CD14-positive monocyte (primary cell): ENCODE results near the gene F11R. TPM values are rescaled to one million over a fixed set of nuclear protein-coding genes. Genes with fewer than 3 reads are reported as not detected.
A peak's percentile ranks its signal among the peaks of the same experiment; 100 is the strongest.

Experiments
- DNase-seq, 3 donors: peaks; one replicate each; pipeline ENCODE4 v3.0.0-alpha.2; 2011 to 2022
- H2AFZ ChIP-seq: 2 replicates; pipeline ENCODE4 v1.6.0; 2012; ENCODE audit warnings: mild to moderate bottlenecking, low read depth, low read length, inconsistent platforms; ENCODE audit not compliant: insufficient read depth, poor library complexity, severe bottlenecking
- H3K27ac ChIP-seq, 2 donors: 1 replicate in 1 of 2; 2 replicates in 1 of 2; pipeline ENCODE4 v1.5.1; 2012 to 2013; ENCODE audit warnings: low read length in 2 of 2, control low read depth in 1 of 2, inconsistent platforms in 1 of 2, low read depth in 1 of 2, mild to moderate bottlenecking in 1 of 2
- H3K27me3 ChIP-seq, 2 donors: one replicate each; pipeline versions ENCODE4 v1.6.0 to v1.6.1; 2011 to 2013; ENCODE audit warnings: low read length in 2 of 2; ENCODE audit not compliant: control insufficient read depth in 2 of 2, insufficient read depth in 2 of 2
- H3K36me3 ChIP-seq, 2 donors: replicated peaks in 1 of 2; 1 replicate in 1 of 2; 2 replicates in 1 of 2; pipeline versions ENCODE4 v1.5.1 to v1.6.1; 2012 to 2013; ENCODE audit warnings: low read length in 2 of 2, control low read depth in 1 of 2, inconsistent platforms in 1 of 2, mild to moderate bottlenecking in 1 of 2; ENCODE audit not compliant: insufficient read depth in 2 of 2, control insufficient read depth in 1 of 2
- H3K4me1 ChIP-seq, 2 donors: 1 replicate in 1 of 2; 2 replicates in 1 of 2; pipeline versions ENCODE4 v1.5.1 to v1.6.1; 2012 to 2013; ENCODE audit warnings: low read length in 2 of 2, control low read depth in 1 of 2, inconsistent platforms in 1 of 2, mild to moderate bottlenecking in 1 of 2, moderate library complexity in 1 of 2; ENCODE audit not compliant: insufficient read depth in 2 of 2, control insufficient read depth in 1 of 2
- H3K4me2 ChIP-seq: replicated peaks from 2 replicates; pipeline ENCODE3; 2012; ENCODE audit warnings: low read length, moderate library complexity, mild to moderate bottlenecking; ENCODE audit not compliant: poor library complexity, severe bottlenecking; ENCODE audit errors: extremely low read depth
- H3K4me3 ChIP-seq, 3 experiments: fragments of 200-600 bp in 1 of 3; sonication (generic) in 1 of 3; replicated peaks in 1 of 3; 1 replicate in 2 of 3; 2 replicates in 1 of 3; pipeline ENCODE4 v1.5.1; 2011 to 2013; ENCODE audit warnings: low read length in 3 of 3, mild to moderate bottlenecking in 3 of 3, control low read depth in 2 of 3, low read depth in 2 of 3, inconsistent platforms in 1 of 3, moderate library complexity in 1 of 3
- H3K79me2 ChIP-seq: 2 replicates; pipeline ENCODE4 v1.6.0; 2012; ENCODE audit warnings: mild to moderate bottlenecking, control low read depth, inconsistent platforms, low read length, moderate library complexity; ENCODE audit not compliant: insufficient read depth
- H3K9ac ChIP-seq: 2 replicates; pipeline ENCODE4 v1.6.0; 2017; ENCODE audit warnings: low read length, mild to moderate bottlenecking; ENCODE audit not compliant: insufficient read depth, poor library complexity, severe bottlenecking
- H3K9me3 ChIP-seq, 2 donors: replicated peaks in 1 of 2; 1 replicate in 1 of 2; 2 replicates in 1 of 2; pipeline versions ENCODE4 v1.5.1 to v1.6.1; 2012 to 2013; ENCODE audit warnings: low read length in 2 of 2, control low read depth in 1 of 2; ENCODE audit not compliant: control insufficient read depth in 1 of 2, insufficient read depth in 1 of 2
- H4K20me1 ChIP-seq: 2 replicates; pipeline ENCODE4 v1.6.0; 2012; ENCODE audit warnings: mild to moderate bottlenecking, low read length, control low read depth, moderate library complexity; ENCODE audit not compliant: insufficient read depth
- H3K27ac Mint-ChIP-seq, 7 donors: one replicate each; pipeline ENCODE4 v1.8.0; 2020; ENCODE audit warnings: mild to moderate bottlenecking in 7 of 7, mixed read lengths in 7 of 7, moderate library complexity in 6 of 7, inconsistent platforms in 2 of 7
- H3K27me3 Mint-ChIP-seq, 3 donors: one replicate each; pipeline ENCODE4 v1.8.0; 2021 to 2022; ENCODE audit warnings: low read depth in 3 of 3, mild to moderate bottlenecking in 3 of 3, mixed read lengths in 3 of 3, moderate library complexity in 3 of 3, inconsistent platforms in 1 of 3
- H3K36me3 Mint-ChIP-seq, 2 donors: one replicate each; pipeline ENCODE4 v1.8.0; 2020; ENCODE audit warnings: mixed read lengths in 2 of 2, inconsistent platforms in 1 of 2, mild to moderate bottlenecking in 1 of 2
- H3K4me1 Mint-ChIP-seq: one replicate; pipeline ENCODE4 v1.8.0; 2020; ENCODE audit warnings: mild to moderate bottlenecking, mixed read lengths
- H3K4me3 Mint-ChIP-seq, 2 donors: one replicate each; pipeline ENCODE4 v1.8.0; 2020; ENCODE audit warnings: mild to moderate bottlenecking in 2 of 2, mixed read lengths in 2 of 2, moderate library complexity in 1 of 2
- H3K9me3 Mint-ChIP-seq, 7 donors: one replicate each; pipeline ENCODE4 v1.8.0; 2020 to 2022; ENCODE audit warnings: mixed read lengths in 7 of 7, mild to moderate bottlenecking in 6 of 7, moderate library complexity in 6 of 7, inconsistent platforms in 2 of 7
- WGBS: methylation state at CpG from one replicate; pipeline ENCODE4 v1.1.5; 2013; ENCODE audit warnings: missing lambda C conversion rate; ENCODE audit not compliant: insufficient coverage; 5-methylcytosine and 5-hydroxymethylcytosine counted together
- intact Hi-C, 2 donors: fragments of 100-400 bp; cut with micrococcal nuclease; formaldehyde crosslinking; loops; one replicate each; pipeline versions ENCODE4 v1.15.0 to v1.15.1; 2023
- polyA plus RNA-seq, 3 donors: library from polyadenylated mRNA; depleted of rRNA in 1 of 3; unstranded in 2 of 3; stranded (reverse) in 1 of 3; fragments of 300-500 nt in 2 of 3; fragments of >200 nt in 1 of 3; fragmentation: Illumina TruSeq in 2 of 3; gene quantifications; 1 replicate in 2 of 3; 2 replicates in 1 of 3; pipeline ENCODE4 v1.2.3, GENCODE V29; 2012 to 2021
- TF ChIP-seq, protein P1 (sequence below): fragments of 200-600 bp; IDR thresholded peaks from one replicate; pipeline ENCODE4 v1.8.0; 2022; ENCODE audit warnings: antibody characterized with exemption, mild to moderate bottlenecking

F11R gene
- polyA plus RNA-seq, 3 donors = 28.8 to 58.0 (median 35.9) TPM

DNA sequence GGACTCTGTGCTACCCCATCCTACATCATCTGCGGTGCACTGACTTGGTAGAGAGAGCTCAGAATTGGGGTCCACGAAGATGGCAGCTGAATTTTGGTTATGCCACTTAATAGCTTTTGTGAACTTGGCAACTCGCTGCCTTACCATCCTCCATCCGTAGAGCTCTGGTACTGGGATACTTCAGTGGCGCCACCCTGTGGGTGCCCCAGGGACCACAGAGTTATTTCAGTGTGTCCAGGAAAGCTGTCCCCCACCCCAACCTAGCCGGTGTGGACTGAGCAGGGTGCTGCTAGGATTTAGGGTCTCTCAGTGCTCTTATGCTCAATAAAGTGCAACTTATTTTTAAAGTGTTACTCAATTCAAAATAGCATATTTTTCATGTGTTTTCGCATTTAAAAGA, 33.9 kb upstream of the F11R start:
- WGBS = 75% methylated on average over 2 of the region's 7 CpGs
- Histone ChIP-seq H3K4me1 (peaks cover 2 to 18% of the 10 kb centered on the region in 2 donors), H3K9me3 (no peaks in the 10 kb centered on the region), H3K79me2 (peaks cover 92% of the 10 kb centered on the region), H3K4me2 (no peak overlapping the region), H3K9ac (no peak overlapping the region), H3K27me3 (no peaks in the 10 kb centered on the region), H2AFZ (no peak overlapping the region), H3K4me3 (no peak overlapping the region), H3K36me3 (peaks cover 81 to 94% of the 10 kb centered on the region in 2 donors), H3K27ac (peak overlapping the region in 1 of 2 donors; percentile 24), H4K20me1 (peaks cover 96% of the 10 kb centered on the region)
- Mint-ChIP-seq H3K4me1 (peaks cover 26% of the 10 kb centered on the region), H3K4me3 (no peak overlapping the region), H3K27ac (peak overlapping the region in 2 of 7 donors; percentile 22 to 52), H3K9me3 (no peaks in the 10 kb centered on the region), H3K27me3 (no peaks in the 10 kb centered on the region), H3K36me3 (peaks cover 80 to 97% of the 10 kb centered on the region in 2 donors)
- intact Hi-C loops = loop anchor here in 1 of 2 donors (10.0 kb wide), 1 partner anchor 60 kb away; no protein-coding TSS in a partner anchor
- peak in 1 of 3 donors; percentile 43 for DNase-seq
- TF ChIP-seq, protein P1, sequence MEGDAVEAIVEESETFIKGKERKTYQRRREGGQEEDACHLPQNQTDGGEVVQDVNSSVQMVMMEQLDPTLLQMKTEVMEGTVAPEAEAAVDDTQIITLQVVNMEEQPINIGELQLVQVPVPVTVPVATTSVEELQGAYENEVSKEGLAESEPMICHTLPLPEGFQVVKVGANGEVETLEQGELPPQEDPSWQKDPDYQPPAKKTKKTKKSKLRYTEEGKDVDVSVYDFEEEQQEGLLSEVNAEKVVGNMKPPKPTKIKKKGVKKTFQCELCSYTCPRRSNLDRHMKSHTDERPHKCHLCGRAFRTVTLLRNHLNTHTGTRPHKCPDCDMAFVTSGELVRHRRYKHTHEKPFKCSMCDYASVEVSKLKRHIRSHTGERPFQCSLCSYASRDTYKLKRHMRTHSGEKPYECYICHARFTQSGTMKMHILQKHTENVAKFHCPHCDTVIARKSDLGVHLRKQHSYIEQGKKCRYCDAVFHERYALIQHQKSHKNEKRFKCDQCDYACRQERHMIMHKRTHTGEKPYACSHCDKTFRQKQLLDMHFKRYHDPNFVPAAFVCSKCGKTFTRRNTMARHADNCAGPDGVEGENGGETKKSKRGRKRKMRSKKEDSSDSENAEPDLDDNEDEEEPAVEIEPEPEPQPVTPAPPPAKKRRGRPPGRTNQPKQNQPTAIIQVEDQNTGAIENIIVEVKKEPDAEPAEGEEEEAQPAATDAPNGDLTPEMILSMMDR = peak; percentile 52

DNA sequence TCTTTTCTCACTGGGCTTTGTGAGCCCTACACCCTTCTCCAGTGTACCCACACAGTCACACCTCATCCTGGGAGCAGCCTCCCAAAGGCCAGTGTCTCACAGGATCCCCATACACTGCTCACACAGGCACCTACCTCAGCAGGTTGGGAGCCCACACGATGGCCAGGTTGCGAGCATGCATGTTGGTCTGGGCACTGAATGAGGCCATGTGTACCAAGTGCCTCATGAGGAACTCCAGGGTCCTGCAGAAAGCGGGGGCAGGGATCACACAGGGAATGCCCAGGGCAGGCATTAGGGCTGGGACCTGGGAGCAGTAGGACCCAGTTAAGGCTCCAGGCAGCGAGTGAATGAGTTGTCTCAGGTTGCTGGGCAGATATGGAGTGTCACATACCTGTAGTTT, 33.3 kb upstream of the F11R start:
- Histone ChIP-seq H3K27ac (peak overlapping the region in 1 of 2 donors; percentile 24), H3K9me3 (no peaks in the 10 kb centered on the region), H3K9ac (no peak overlapping the region), H3K4me1 (peaks cover 8 to 24% of the 10 kb centered on the region in 2 donors), H3K4me2 (no peak overlapping the region), H3K79me2 (peaks cover 92% of the 10 kb centered on the region), H3K27me3 (no peaks in the 10 kb centered on the region), H3K36me3 (peaks cover 81 to 94% of the 10 kb centered on the region in 2 donors), H4K20me1 (peaks cover 96% of the 10 kb centered on the region), H3K4me3 (no peak overlapping the region), H2AFZ (no peak overlapping the region)
- H3K27me3 Mint-ChIP-seq = no peaks in the 10 kb centered on the region
- intact Hi-C loops = loop anchor here in 1 of 2 donors (10.0 kb wide), 1 partner anchor 59 kb away; no protein-coding TSS in a partner anchor
- H3K9me3 Mint-ChIP-seq = no peaks in the 10 kb centered on the region
- DNase-seq = no peak
- H3K4me3 Mint-ChIP-seq = no peak overlapping the region
- H3K4me1 Mint-ChIP-seq = peaks cover 26% of the 10 kb centered on the region
- H3K27ac Mint-ChIP-seq = peak overlapping the region in 3 of 7 donors; percentile 41 to 54 (median 52)
- TF ChIP-seq, protein P1 = no peak
- peaks cover 80 to 97% of the 10 kb centered on the region in 2 donors for H3K36me3 Mint-ChIP-seq
- WGBS = 98% methylated on average over 4 of the region's 4 CpGs
